Gastroesophageal sphincter (tissue), 4 donors: ENCODE results near the gene MAG. TPM values are rescaled to one million over a fixed set of nuclear protein-coding genes. Genes with fewer than 3 reads are reported as not detected.

Experiments used
- ATAC-seq: fragments of 150-250 bp; one replicate; pipeline ENCODE4 v1.9.1; 2016; ENCODE audit warnings: mild to moderate bottlenecking, moderate library complexity
- H3K27ac ChIP-seq, 4 donors: fragments of 200-600 bp; sonication (generic) in 3 of 4; 1 replicate in 3 of 4; 2 replicates in 1 of 4; pipeline ENCODE4 v1.5.1; 2016 to 2019
- H3K27me3 ChIP-seq: fragments of 200-600 bp; sonication (generic); one replicate; pipeline ENCODE4 v1.5.1; 2019
- H3K36me3 ChIP-seq, 2 donors: fragments of 200-600 bp; sonication (generic); one replicate each; pipeline ENCODE4 v1.5.1; 2019; ENCODE audit warnings: control low read depth in 1 of 2
- H3K4me1 ChIP-seq, 3 donors: fragments of 200-600 bp; sonication (generic); 1 replicate in 2 of 3; 2 replicates in 1 of 3; pipeline ENCODE4 v1.5.1; 2016 to 2019; ENCODE audit warnings: control low read depth in 2 of 3
- H3K4me3 ChIP-seq, 2 donors: fragments of 200-600 bp; sonication (generic); one replicate each; pipeline ENCODE4 v1.5.1; 2019; ENCODE audit warnings: mild to moderate bottlenecking in 1 of 2, moderate library complexity in 1 of 2
- H3K9me3 ChIP-seq, 3 donors: fragments of 200-600 bp; sonication (generic); one replicate each; pipeline ENCODE4 v1.5.1; 2017 to 2019; ENCODE audit warnings: control low read depth in 2 of 3
- EP300 ChIP-seq: sonication (generic); formaldehyde crosslinking; IDR thresholded peaks from one replicate; pipeline ENCODE4 v1.6.1; 2017; ENCODE audit warnings: antibody characterized with exemption, mild to moderate bottlenecking
- POLR2A ChIP-seq, 2 donors: fragments of 450-650 bp; IDR thresholded peaks; one replicate each; pipeline ENCODE4 v1.6.1; 2017; ENCODE audit warnings: antibody characterized with exemption in 2 of 2, mild to moderate bottlenecking in 2 of 2, moderate library complexity in 1 of 2
- POLR2AphosphoS5 ChIP-seq: sonication (generic); formaldehyde crosslinking; IDR thresholded peaks from one replicate; pipeline ENCODE4 v1.6.1; 2017; ENCODE audit warnings: antibody characterized with exemption
- WGBS, 2 donors: methylation state at CpG; one replicate each; pipeline ENCODE4 v1.1.5; 2018; ENCODE audit warnings: low coverage in 1 of 2; 5-methylcytosine and 5-hydroxymethylcytosine counted together
- total RNA-seq, 4 donors: library from RNA; depleted of rRNA; stranded (reverse); fragments of >200 nt; gene quantifications; one replicate each; pipeline ENCODE4 v1.1.0, GENCODE V29; 2016
- TF ChIP-seq, protein P1 (sequence below), 4 experiments: fragments of 200-600 bp in 2 of 4; fragments of 450-650 bp in 2 of 4; sonication (generic) in 1 of 4; IDR thresholded peaks; one replicate each; pipeline ENCODE4 v1.5.1; 2017 to 2019; ENCODE audit warnings: antibody characterized with exemption in 4 of 4, mild to moderate bottlenecking in 2 of 4, moderate library complexity in 2 of 4

The MAG gene
- total RNA-seq, 4 donors from 2014 or later, result 0.40 TPM; not detected in 3

DNA sequence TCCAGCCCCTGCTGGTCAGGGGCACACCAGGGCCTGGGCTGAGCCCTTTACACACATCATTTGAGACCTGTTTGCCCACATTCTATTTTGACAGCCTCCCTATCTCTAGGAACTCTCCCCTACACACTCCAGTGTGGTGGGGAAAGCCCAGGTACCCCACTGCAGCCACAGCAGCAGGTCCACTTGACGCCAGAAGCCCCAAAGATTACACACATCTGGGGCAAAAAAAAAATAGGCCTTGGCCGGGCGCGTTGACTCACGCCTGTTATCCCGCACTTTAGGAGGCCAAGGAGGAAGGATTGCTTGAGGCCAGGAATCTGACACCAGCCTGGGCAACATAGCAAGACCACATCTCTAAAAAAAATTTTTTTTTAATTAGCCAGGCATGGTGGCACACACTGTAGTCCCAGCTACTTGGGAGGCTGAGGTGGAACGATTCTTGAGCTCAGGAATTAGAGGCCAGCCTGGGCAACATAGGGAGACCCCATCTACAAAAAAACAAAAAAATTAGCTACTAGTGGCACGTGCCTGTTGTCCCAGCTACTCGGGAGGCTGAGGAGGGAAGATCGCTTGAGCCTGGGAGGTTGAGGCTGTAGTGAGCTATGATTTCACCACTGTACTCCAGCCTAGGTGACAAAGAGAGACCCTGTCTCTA, 19.0 kb downstream of the MAG start:
- TF ChIP-seq POLR2AphosphoS5 (no peak), POLR2A (IDR thresholded peaks at IDR 0.05) (no peak), EP300 (no peak)
- TF ChIP-seq, protein P1, sequence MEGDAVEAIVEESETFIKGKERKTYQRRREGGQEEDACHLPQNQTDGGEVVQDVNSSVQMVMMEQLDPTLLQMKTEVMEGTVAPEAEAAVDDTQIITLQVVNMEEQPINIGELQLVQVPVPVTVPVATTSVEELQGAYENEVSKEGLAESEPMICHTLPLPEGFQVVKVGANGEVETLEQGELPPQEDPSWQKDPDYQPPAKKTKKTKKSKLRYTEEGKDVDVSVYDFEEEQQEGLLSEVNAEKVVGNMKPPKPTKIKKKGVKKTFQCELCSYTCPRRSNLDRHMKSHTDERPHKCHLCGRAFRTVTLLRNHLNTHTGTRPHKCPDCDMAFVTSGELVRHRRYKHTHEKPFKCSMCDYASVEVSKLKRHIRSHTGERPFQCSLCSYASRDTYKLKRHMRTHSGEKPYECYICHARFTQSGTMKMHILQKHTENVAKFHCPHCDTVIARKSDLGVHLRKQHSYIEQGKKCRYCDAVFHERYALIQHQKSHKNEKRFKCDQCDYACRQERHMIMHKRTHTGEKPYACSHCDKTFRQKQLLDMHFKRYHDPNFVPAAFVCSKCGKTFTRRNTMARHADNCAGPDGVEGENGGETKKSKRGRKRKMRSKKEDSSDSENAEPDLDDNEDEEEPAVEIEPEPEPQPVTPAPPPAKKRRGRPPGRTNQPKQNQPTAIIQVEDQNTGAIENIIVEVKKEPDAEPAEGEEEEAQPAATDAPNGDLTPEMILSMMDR (IDR thresholded peaks at IDR 0.05), result no peak
- H3K36me3 ChIP-seq, result no peaks in the 10 kb centered on the region
- peaks cover 54% of the 10 kb centered on the region for H3K27me3 ChIP-seq
- ATAC-seq, result no peak
- no peak overlapping the region for H3K4me3 ChIP-seq
- no peaks in the 10 kb centered on the region for H3K4me1 ChIP-seq
- no peak overlapping the region for H3K27ac ChIP-seq
- H3K9me3 ChIP-seq, result no peaks in the 10 kb centered on the region
- 82% methylated on average over 2 of the region's 10 CpGs; no CpG with 5 or more reads in 1 of the 2 donors for WGBS, 2 donors

DNA sequence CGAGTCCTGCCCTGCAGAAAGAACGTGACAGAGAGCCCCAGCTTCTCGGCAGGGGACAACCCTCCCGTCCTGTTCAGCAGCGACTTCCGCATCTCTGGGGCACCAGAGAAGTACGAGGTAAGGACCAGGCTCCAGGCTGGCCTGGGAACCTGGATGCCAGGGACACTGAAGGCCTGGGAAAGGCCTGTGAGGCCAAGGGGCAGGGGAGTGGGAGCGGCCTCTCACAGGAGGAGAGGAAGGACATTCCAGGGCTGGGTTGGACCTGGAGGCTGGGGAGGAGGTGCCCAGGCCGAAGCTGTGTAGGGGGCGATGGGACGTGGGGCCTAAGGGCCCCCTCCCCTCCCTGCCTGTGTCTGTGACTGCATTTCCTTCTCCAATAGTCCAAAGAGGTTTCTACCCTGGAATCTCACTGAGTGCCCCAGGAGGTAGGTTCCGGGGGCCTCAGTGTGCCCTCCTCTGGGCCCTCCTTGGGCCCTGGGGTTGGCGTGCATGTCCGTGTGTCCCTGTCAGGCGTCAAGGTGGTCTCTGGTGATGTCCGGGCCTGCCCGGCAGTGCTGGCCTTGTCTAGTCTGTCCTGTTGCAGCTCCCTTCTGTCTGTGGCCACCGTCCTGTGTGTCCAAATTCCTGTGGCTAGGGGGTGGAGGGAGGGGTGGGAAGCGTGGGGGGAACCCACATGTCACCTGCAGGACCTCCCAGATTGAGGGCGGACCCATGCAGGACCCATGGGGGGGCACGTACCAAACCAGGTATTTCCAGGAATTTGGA, 20.1 kb downstream of the MAG start:
- TF ChIP-seq, protein P1 (IDR thresholded peaks at IDR 0.05), result no peak
- TF ChIP-seq POLR2AphosphoS5 (no peak), POLR2A (IDR thresholded peaks at IDR 0.05) (no peak)
- WGBS, 2 donors, result 75 to 100% methylated on average over 2 to 7 of the region's 21 CpGs
- H3K36me3 ChIP-seq, result no peaks in the 10 kb centered on the region
- no peaks in the 10 kb centered on the region for H3K4me1 ChIP-seq
- ATAC-seq, result no peak
- H3K4me3 ChIP-seq, result no peak overlapping the region
- no peak overlapping the region for H3K27ac ChIP-seq
- H3K9me3 ChIP-seq, result no peaks in the 10 kb centered on the region
- peaks cover 49% of the 10 kb centered on the region for H3K27me3 ChIP-seq

DNA sequence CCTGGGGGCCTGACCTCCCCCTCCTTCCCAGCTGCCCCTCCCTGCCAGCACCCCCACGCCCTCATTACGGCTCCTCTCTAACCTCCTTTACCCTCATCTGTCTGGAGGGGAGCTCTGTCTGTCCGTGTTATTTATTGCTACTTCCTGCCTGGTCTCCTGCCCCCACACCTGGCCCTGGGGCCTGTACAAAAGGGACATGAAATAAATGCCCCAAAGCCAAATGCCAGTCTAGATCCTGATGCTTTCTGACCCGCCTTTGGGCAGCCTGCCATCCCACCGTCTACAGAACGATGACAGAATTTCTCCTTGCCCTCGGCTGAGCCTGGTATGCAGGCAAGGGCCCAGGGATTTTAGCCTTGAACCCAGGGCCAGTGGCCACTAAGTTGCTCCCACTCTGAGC, 21.6 kb downstream of the MAG start:
- Histone ChIP-seq H3K27ac (no peak overlapping the region), H3K27me3 (peaks cover 49% of the 10 kb centered on the region), H3K36me3 (no peaks in the 10 kb centered on the region), H3K4me1 (no peaks in the 10 kb centered on the region), H3K4me3 (no peak overlapping the region), H3K9me3 (no peaks in the 10 kb centered on the region)
- WGBS, 2 donors, result 0% methylated on average over 1 of the region's 7 CpGs; no CpG with 5 or more reads in 1 of the 2 donors
- ATAC-seq, result no peak
- no peak for TF ChIP-seq POLR2A (IDR thresholded peaks at IDR 0.05)
- TF ChIP-seq EP300, result no peak
- no peak for TF ChIP-seq POLR2AphosphoS5
- TF ChIP-seq, protein P1 (IDR thresholded peaks at IDR 0.05), result no peak

DNA sequence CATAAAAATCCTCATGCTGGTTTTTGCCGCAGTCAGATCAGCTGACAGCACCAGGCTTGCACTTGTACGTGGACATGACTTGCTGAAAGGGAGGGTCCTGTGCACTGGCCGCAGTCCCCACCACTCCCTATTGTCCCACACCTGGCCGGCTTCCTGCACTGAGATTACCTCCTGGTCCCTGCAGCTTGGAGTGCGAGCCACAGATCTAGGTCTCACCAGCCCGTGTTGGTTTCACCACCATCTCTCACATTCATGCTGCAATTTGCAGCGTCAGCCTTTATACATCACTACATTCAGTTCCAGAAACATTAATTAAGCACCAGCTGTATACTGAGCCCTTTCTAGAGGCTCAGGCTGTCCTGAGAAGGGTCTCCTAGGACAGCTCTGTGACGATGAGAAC, 22.1 kb downstream of the MAG start:
- no peak for ATAC-seq
- 46 to 82% methylated on average over 2 to 7 of the region's 8 CpGs for WGBS, 2 donors

DNA sequence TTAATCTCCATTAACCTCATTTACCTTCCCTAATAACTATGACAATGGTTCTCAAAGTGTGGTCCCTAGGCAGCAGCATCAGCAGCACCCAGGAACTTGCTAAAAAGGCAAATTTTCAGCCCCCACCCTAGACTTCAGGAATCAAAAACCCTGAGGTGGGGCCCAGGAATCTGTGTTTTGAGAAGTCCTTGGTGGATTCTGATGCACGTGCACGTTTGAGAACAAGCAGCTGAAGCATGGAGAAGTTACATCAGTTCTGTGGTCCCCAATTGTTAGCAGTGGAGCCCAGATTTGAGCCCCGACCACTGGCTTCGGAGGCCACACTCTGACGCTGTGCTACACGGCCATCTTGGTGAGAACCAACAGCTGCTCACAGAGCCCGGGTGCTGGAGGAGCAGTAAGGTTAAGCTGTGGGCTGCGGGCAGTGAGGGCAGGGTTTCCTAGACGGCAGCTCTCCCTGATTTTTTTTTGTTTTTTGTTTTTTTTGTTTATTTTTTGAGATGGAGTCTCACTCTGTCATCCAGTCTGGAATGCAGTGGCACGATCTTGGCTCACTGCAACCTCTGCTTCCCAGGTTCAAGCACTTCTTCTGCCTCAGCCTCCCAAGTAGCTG, 23.0 kb downstream of the MAG start:
- TF ChIP-seq POLR2AphosphoS5 (no peak), POLR2A (IDR thresholded peaks at IDR 0.05) (no peak), EP300 (no peak)
- TF ChIP-seq, protein P1 (IDR thresholded peaks at IDR 0.05), result no peak
- no peaks in the 10 kb centered on the region for H3K9me3 ChIP-seq
- H3K4me1 ChIP-seq, result no peaks in the 10 kb centered on the region
- no peak overlapping the region for H3K4me3 ChIP-seq
- WGBS, 2 donors, result 75 to 82% methylated on average over 7 to 8 of the region's 10 CpGs
- no peak for ATAC-seq
- H3K27me3 ChIP-seq, result peaks cover 43% of the 10 kb centered on the region
- H3K36me3 ChIP-seq, result no peaks in the 10 kb centered on the region
- H3K27ac ChIP-seq, result no peak overlapping the region

More for the DNA sequence above, 22.1 kb downstream of the MAG start:
- H3K27ac ChIP-seq, result no peak overlapping the region
- peaks cover 49% of the 10 kb centered on the region for H3K27me3 ChIP-seq
- no peak overlapping the region for H3K4me3 ChIP-seq
- H3K36me3 ChIP-seq, result no peaks in the 10 kb centered on the region
- H3K9me3 ChIP-seq, result no peaks in the 10 kb centered on the region
- no peaks in the 10 kb centered on the region for H3K4me1 ChIP-seq
- TF ChIP-seq POLR2AphosphoS5 (no peak), EP300 (no peak)
